SIG-M5 treated with dmso at 0.1 percent for 504 hours (cell line): ENCODE data around the gene CAB39L.
A peak's percentile ranks its signal among the peaks of the same experiment; 100 is the strongest.

Experiments
- DNase-seq: peaks from one replicate; lab custom pipeline; 2025; ENCODE audit not compliant: unreplicated experiment; lab: John Stamatoyannopoulos, UW

The CAB39L gene

GRCh38 chr13:49314344-49314882 is 129.5 kb downstream of the CAB39L start:
- no peak for DNase-seq

- no peak for DNase-seq
Measured at GRCh38 chr13:49311816-49312215, 132.0 kb downstream of the CAB39L start.

GRCh38 chr13:49310251-49310650 is 133.6 kb downstream of the CAB39L start:
- no peak for DNase-seq

- no peak for DNase-seq
Measured at GRCh38 chr13:49308921-49309408, 134.9 kb downstream of the CAB39L start.

GRCh38 chr13:49308097-49308875 is 135.6 kb downstream of the CAB39L start:
- no peak for DNase-seq

GRCh38 chr13:49307365-49307764 is 136.5 kb downstream of the CAB39L start:
- no peak for DNase-seq

GRCh38 chr13:49305792-49306425 is 138.0 kb downstream of the CAB39L start:
- no peak for DNase-seq

GRCh38 chr13:49304763-49305700 is 138.8 kb downstream of the CAB39L start:
- DNase-seq, result no peak

- no peak for DNase-seq
Measured at GRCh38 chr13:49304356-49304755, 139.5 kb downstream of the CAB39L start.

- no peak for DNase-seq
Measured at GRCh38 chr13:49303533-49304252, 140.2 kb downstream of the CAB39L start.

GRCh38 chr13:49302817-49303216 is 141.0 kb downstream of the CAB39L start:
- DNase-seq, result no peak

- DNase-seq, result no peak
Measured at GRCh38 chr13:49302222-49302621, 141.6 kb downstream of the CAB39L start.

GRCh38 chr13:49300739-49301589 is 142.9 kb downstream of the CAB39L start:
- DNase-seq, result peak; percentile 89

GRCh38 chr13:49300276-49300675 is 143.6 kb downstream of the CAB39L start:
- no peak for DNase-seq

GRCh38 chr13:49298903-49299605 is 144.8 kb downstream of the CAB39L start:
- DNase-seq, result no peak

GRCh38 chr13:49298416-49298815 is 145.4 kb downstream of the CAB39L start:
- DNase-seq, result no peak

- DNase-seq, result no peak
Measured at GRCh38 chr13:49297338-49297737, 146.5 kb downstream of the CAB39L start.

- no peak for DNase-seq
Measured at GRCh38 chr13:49296659-49297058, 147.2 kb downstream of the CAB39L start.

GRCh38 chr13:49295244-49295643 is 148.6 kb downstream of the CAB39L start:
- no peak for DNase-seq
